TTC549 (cell line): Measurements from ENCODE around the gene ZFP28.

Source experiments
- FAIRE-seq: peaks from 2 replicates; lab custom pipeline; 2012; peaks lifted over from hg19 to GRCh38; lab: Jason Lieb, UNC

The ZFP28 gene

GRCh38 chr19:56538761-56539263 is at the start of gene ZFP28:
ZFP28 (plus strand) TSS chr19:56538948; CDS start chr19:56539019, 71 bp downstream.
- FAIRE-seq, result no peak

- FAIRE-seq, result no peak
Measured at GRCh38 chr19:56491399-56491798, 47.3 kb upstream of the ZFP28 start.

- no peak for FAIRE-seq
Measured at GRCh38 chr19:56504581-56504980, 34.2 kb upstream of the ZFP28 start.

GRCh38 chr19:56507446-56508289 is 31.1 kb upstream of the ZFP28 start, which contains the start of gene ZNF471:
ZNF471 (plus strand) TSS chr19:56507855; CDS start chr19:56511572, 3,717 bp downstream.
- peak; percentile 88 for FAIRE-seq

GRCh38 chr19:56508290-56508778 is 30.4 kb upstream of the ZFP28 start:
- no peak for FAIRE-seq

- FAIRE-seq, result no peak
Measured at GRCh38 chr19:56525214-56525860, 13.4 kb upstream of the ZFP28 start.

GRCh38 chr19:56537442-56537841 is 1.3 kb upstream of the ZFP28 start:
- no peak for FAIRE-seq

GRCh38 chr19:56538254-56538760 is 441 bp upstream of the ZFP28 start:
- no peak for FAIRE-seq

GRCh38 chr19:56543776-56544175 is 5.0 kb downstream of the ZFP28 start:
- no peak for FAIRE-seq

GRCh38 chr19:56547535-56547934 is 8.8 kb downstream of the ZFP28 start:
- FAIRE-seq, result no peak

GRCh38 chr19:56554272-56554869 is 15.6 kb downstream of the ZFP28 start:
- FAIRE-seq, result no peak

- FAIRE-seq, result no peak
Measured at GRCh38 chr19:56562766-56563165, 24.0 kb downstream of the ZFP28 start.

GRCh38 chr19:56566904-56567273 is 28.1 kb downstream of the ZFP28 start:
- no peak for FAIRE-seq

- no peak for FAIRE-seq
Measured at GRCh38 chr19:56567274-56568120, 28.7 kb downstream of the ZFP28 start, which contains the start of gene ZNF470. ZNF470 (plus strand) TSS chr19:56567468; CDS start chr19:56570312, 2,844 bp downstream.

GRCh38 chr19:56572589-56572988 is 33.8 kb downstream of the ZFP28 start:
- no peak for FAIRE-seq

- FAIRE-seq, result no peak
Measured at GRCh38 chr19:56573914-56574313, 35.2 kb downstream of the ZFP28 start.

GRCh38 chr19:56577719-56578602 is 39.2 kb downstream of the ZFP28 start:
- no peak for FAIRE-seq

- FAIRE-seq, result no peak
Measured at GRCh38 chr19:56594446-56594782, 55.7 kb downstream of the ZFP28 start.

GRCh38 chr19:56594783-56595547 is 56.2 kb downstream of the ZFP28 start, which contains the start of gene ZNF71:
ZNF71 (plus strand) TSS chr19:56595302; CDS start chr19:56601559, 6,257 bp downstream.
- FAIRE-seq, result peak; percentile 25

GRCh38 chr19:56595548-56595899 is 56.8 kb downstream of the ZFP28 start:
- FAIRE-seq, result no peak
